ENCODE results near the gene CAMTA1. TPM values are rescaled to one million over a fixed set of nuclear protein-coding genes. Genes with fewer than 3 reads are reported as not detected.

Gene CAMTA1
- total RNA-seq, 1 experiment from 2014 or later = 69.5 TPM

- H3K4me1 ChIP-seq (ENCODE audit: control insufficient read depth in 1 of 2, insufficient read depth in 2 of 2, low read length in 2 of 2) = no peaks in the 10 kb centered on the region
- H3K27me3 ChIP-seq (ENCODE audit: insufficient read depth, low read length) = peaks cover 37% of the 10 kb centered on the region; the same call in 1 of the 2 replicates
- TF ChIP-seq CEBPB (IDR thresholded peaks at IDR 0.05; ENCODE audit: low read depth) (no peak), JUND (IDR thresholded peaks at IDR 0.05) (no peak), REST (IDR thresholded peaks at IDR 0.05; ENCODE audit: low read depth) (peak; percentile 94)
- no peak overlapping the region for H3K27ac ChIP-seq (ENCODE audit: low read depth, low read length)
- H4K20me1 ChIP-seq (ENCODE audit: insufficient read depth) = no peaks in the 10 kb centered on the region
- no peak overlapping the region for H3K4me3 ChIP-seq (replicated peaks in 1 of 2; ENCODE audit: low read depth in 1 of 2, low read length in 2 of 2)
- H3K9ac ChIP-seq (ENCODE audit: low read length) = no peak overlapping the region
- ATAC-seq (peak; percentile 47; the same call in 1 of the 2 replicates), DNase-seq (ENCODE audit: low read depth, low spot score) (no peak)
- POLR2A ChIA-PET = no interaction called here
- no peaks in the 10 kb centered on the region for H3K9me3 ChIP-seq (ENCODE audit: control insufficient read depth in 1 of 2, insufficient read depth in 1 of 2, low read depth in 1 of 2, low read length in 2 of 2)
- H2AFZ ChIP-seq (ENCODE audit: low read depth, low read length, poor library complexity, severe bottlenecking) = no peak overlapping the region
- CTCF ChIA-PET = no interaction called here
- RAD21 ChIA-PET (ENCODE audit: low non-redundant PET in 1 of 2, low total read pairs in 2 of 2, uncharacterized antibody in 2 of 2, unreplicated experiment in 2 of 2) = no interaction called here
- no peaks in the 10 kb centered on the region for H3K79me2 ChIP-seq (ENCODE audit: insufficient read depth, low read length)
- no peaks in the 10 kb centered on the region for H3K36me3 ChIP-seq (ENCODE audit: control insufficient read depth in 1 of 2, insufficient read depth in 2 of 2, low read length in 2 of 2)
- intact Hi-C loops (cut with micrococcal nuclease) = loop anchor here (10.0 kb wide), 1 partner anchor 541 kb away; no protein-coding TSS in a partner anchor
- H3K4me2 ChIP-seq (ENCODE audit: low read length) = no peak overlapping the region
- no TSS peak for BruUV-seq (replicated peaks)
- H3K9me2 ChIP-seq (ENCODE audit: insufficient read depth) = no peaks in the 10 kb centered on the region
Measured at GRCh38 chr1:7616076-7616832, 831.0 kb downstream of the CAMTA1 start.

GRCh38 chr1:7616953-7617352 is 831.7 kb downstream of the CAMTA1 start:
- Histone ChIP-seq H3K4me1 (ENCODE audit: control insufficient read depth in 1 of 2, insufficient read depth in 2 of 2, low read length in 2 of 2) (no peaks in the 10 kb centered on the region), H3K9ac (ENCODE audit: low read length) (no peak overlapping the region), H3K4me3 (replicated peaks in 1 of 2; ENCODE audit: low read depth in 1 of 2, low read length in 2 of 2) (no peak overlapping the region), H3K9me2 (ENCODE audit: insufficient read depth) (no peaks in the 10 kb centered on the region), H2AFZ (ENCODE audit: low read depth, low read length, poor library complexity, severe bottlenecking) (no peak overlapping the region), H3K79me2 (ENCODE audit: insufficient read depth, low read length) (no peaks in the 10 kb centered on the region), H3K4me2 (ENCODE audit: low read length) (no peak overlapping the region), H3K27me3 (ENCODE audit: insufficient read depth, low read length) (peaks cover 44% of the 10 kb centered on the region; the same call in 1 of the 2 replicates), H3K9me3 (ENCODE audit: control insufficient read depth in 1 of 2, insufficient read depth in 1 of 2, low read depth in 1 of 2, low read length in 2 of 2) (no peaks in the 10 kb centered on the region), H3K27ac (ENCODE audit: low read depth, low read length) (no peak overlapping the region), H3K36me3 (ENCODE audit: control insufficient read depth in 1 of 2, insufficient read depth in 2 of 2, low read length in 2 of 2) (no peaks in the 10 kb centered on the region), H4K20me1 (ENCODE audit: insufficient read depth) (no peaks in the 10 kb centered on the region)
- ATAC-seq = no peak
- BruUV-seq (replicated peaks) = no TSS peak
- intact Hi-C loops (cut with micrococcal nuclease) = loop anchor here (10.0 kb wide), 1 partner anchor 542 kb away; no protein-coding TSS in a partner anchor
- ChIA-PET RAD21 (ENCODE audit: low non-redundant PET in 1 of 2, low total read pairs in 2 of 2, uncharacterized antibody in 2 of 2, unreplicated experiment in 2 of 2) (no interaction called here), CTCF (no interaction called here), POLR2A (no interaction called here)
- TF ChIP-seq REST (IDR thresholded peaks at IDR 0.05; ENCODE audit: low read depth) = no peak
- no peak for TF ChIP-seq ZFX (IDR thresholded peaks at IDR 0.05)
- no peak for TF ChIP-seq ZNF274 (IDR thresholded peaks at IDR 0.05; ENCODE audit: low read depth, low read length)
- DNase-seq (ENCODE audit: low read depth, low spot score) = no peak

All from HCT116 (cell line).